HepG2 (cell line): ENCODE results near the gene CARHSP1. TPM values are rescaled to one million over a fixed set of nuclear protein-coding genes. Genes with fewer than 3 reads are reported as not detected.
A peak's percentile ranks its signal among the peaks of the same experiment; 100 is the strongest.

Experiments
- ATF7-NPFF ChIP-seq: sonication (generic); formaldehyde crosslinking; IDR thresholded peaks from 2 replicates; pipeline ENCODE4 v1.8.1; 2023; ENCODE audit warnings: mild to moderate bottlenecking, low read depth, missing genetic modification reagents, moderate library complexity
- BRCA1 ChIP-seq: sonication (generic); formaldehyde crosslinking; IDR thresholded peaks from 2 replicates; pipeline ENCODE4 v1.4.0; 2020; ENCODE audit warnings: missing genetic modification reagents
- CBX5 ChIP-seq: sonication (generic); formaldehyde crosslinking; IDR thresholded peaks from 2 replicates; pipeline ENCODE4 v1.4.0; 2020; ENCODE audit warnings: missing genetic modification reagents, borderline replicate concordance
- CSRNP2 ChIP-seq: sonication (generic); formaldehyde crosslinking; conservative IDR thresholded peaks from 2 replicates; pipeline ENCODE4 v1.8.0; 2022; ENCODE audit warnings: low read depth, missing genetic modification reagents
- FIP1L1 ChIP-seq: fragments of 200-400 bp; formaldehyde crosslinking; IDR thresholded peaks from 2 replicates; pipeline ENCODE4 v1.6.1; 2018; ENCODE audit warnings: low read depth, mild to moderate bottlenecking, low read length, moderate library complexity, borderline replicate concordance; ENCODE audit not compliant: insufficient read depth
- HCFC1 ChIP-seq: fragments of 150-350 bp; IDR thresholded peaks from 2 replicates; pipeline ENCODE4 v1.6.1; 2014; ENCODE audit warnings: low read depth, low read length
- HNF1B ChIP-seq: sonication (generic); formaldehyde crosslinking; IDR thresholded peaks from 2 replicates; pipeline ENCODE4 v1.5.1; 2020; ENCODE audit warnings: mild to moderate bottlenecking, moderate library complexity, missing genetic modification reagents
- HNF4A ChIP-seq: sonication (generic); formaldehyde crosslinking; IDR thresholded peaks from 2 replicates; pipeline ENCODE4 v1.4.0; 2020; ENCODE audit warnings: missing genetic modification reagents
- IRF2 ChIP-seq: IDR thresholded peaks from 2 replicates; pipeline ENCODE4 v1.6.1; 2018; ENCODE audit warnings: missing genetic modification reagents, missing compliant biosample characterization
- KMT2A ChIP-seq: sonication (generic); formaldehyde crosslinking; IDR thresholded peaks from 2 replicates; pipeline ENCODE4 v1.4.0; 2020; ENCODE audit warnings: missing genetic modification reagents
- NFATC3 ChIP-seq: sonication (generic); formaldehyde crosslinking; IDR thresholded peaks from 2 replicates; pipeline ENCODE4 v1.5.1; 2020; ENCODE audit warnings: mild to moderate bottlenecking, missing genetic modification reagents
- NRL ChIP-seq: sonication (generic); formaldehyde crosslinking; IDR thresholded peaks from 2 replicates; pipeline ENCODE4 v1.5.0; 2020; ENCODE audit warnings: missing genetic modification reagents, mild to moderate bottlenecking, moderate library complexity, borderline replicate concordance
- ONECUT2 ChIP-seq: sonication (generic); formaldehyde crosslinking; IDR thresholded peaks from 2 replicates; pipeline ENCODE4 v1.4.0; 2020; ENCODE audit warnings: missing genetic modification reagents
- POGK ChIP-seq: sonication (generic); formaldehyde crosslinking; conservative IDR thresholded peaks from 2 replicates; pipeline ENCODE4 v1.8.0; 2022; ENCODE audit warnings: mild to moderate bottlenecking, moderate library complexity, missing genetic modification reagents
- SP4 ChIP-seq: sonication (generic); formaldehyde crosslinking; IDR thresholded peaks from 2 replicates; pipeline ENCODE4 v1.8.1; 2023; ENCODE audit warnings: mild to moderate bottlenecking, missing genetic modification reagents
- TFDP1 ChIP-seq: IDR thresholded peaks from 2 replicates; pipeline ENCODE4 v1.6.1; 2016; ENCODE audit warnings: missing compliant biosample characterization, missing genetic modification reagents, borderline replicate concordance
- ZNF160 ChIP-seq: sonication (generic); formaldehyde crosslinking; IDR thresholded peaks from 2 replicates; pipeline ENCODE4 v1.8.0; 2022; ENCODE audit warnings: mild to moderate bottlenecking, inconsistent platforms, missing genetic modification reagents
- ZNF276 ChIP-seq: sonication (generic); formaldehyde crosslinking; IDR thresholded peaks from 2 replicates; pipeline ENCODE4 v1.4.0; 2020; ENCODE audit warnings: mild to moderate bottlenecking, low read depth, missing genetic modification reagents
- ZNF564 ChIP-seq: sonication (generic); formaldehyde crosslinking; IDR thresholded peaks from 2 replicates; pipeline ENCODE4 v1.8.1; 2023; ENCODE audit warnings: mild to moderate bottlenecking, missing genetic modification reagents
- ZNF615 ChIP-seq: sonication (generic); formaldehyde crosslinking; IDR thresholded peaks from 2 replicates; pipeline ENCODE4 v1.5.0; 2020; ENCODE audit warnings: mild to moderate bottlenecking, missing genetic modification reagents, borderline replicate concordance
- ZNF629 ChIP-seq: sonication (generic); formaldehyde crosslinking; conservative IDR thresholded peaks from 2 replicates; pipeline ENCODE4 v1.5.0; 2020; ENCODE audit warnings: missing genetic modification reagents
- ZNF713 ChIP-seq: sonication (generic); formaldehyde crosslinking; IDR thresholded peaks from 2 replicates; pipeline ENCODE4 v1.4.0; 2020; ENCODE audit warnings: mild to moderate bottlenecking, missing genetic modification reagents
- polyA plus RNA-seq, 8 experiments: library from polyadenylated mRNA; depleted of rRNA in 3 of 8; stranded (reverse) in 7 of 8; unstranded in 1 of 8; fragments of >200 nt; fragmentation: Illumina TruSeq in 4 of 8; extraction: Trizol in 4 of 8; gene quantifications; 2 replicates each; pipeline versions ENCODE4 v1.2.1 to v1.2.3, GENCODE V29; 2011 to 2016; ENCODE audit warnings: low read depth in 4 of 8, missing spikeins in 1 of 8, mixed read lengths in 1 of 8; ENCODE audit not compliant: insufficient read depth in 1 of 8
- total RNA-seq, 5 experiments: library from RNA; depleted of rRNA; stranded (reverse); fragments of >200 nt; fragmentation: Illumina TruSeq; extraction: Trizol; gene quantifications; 2 replicates each; pipeline ENCODE4 v1.2.3, GENCODE V29; 2016; ENCODE audit warnings: low read depth in 1 of 5

The CARHSP1 gene
- total and polyA plus RNA-seq, 2 of the 13 experiments (the other 11 are each of a cell fraction or from before 2014, with no cell fraction given): 173 to 345 TPM

DNA sequence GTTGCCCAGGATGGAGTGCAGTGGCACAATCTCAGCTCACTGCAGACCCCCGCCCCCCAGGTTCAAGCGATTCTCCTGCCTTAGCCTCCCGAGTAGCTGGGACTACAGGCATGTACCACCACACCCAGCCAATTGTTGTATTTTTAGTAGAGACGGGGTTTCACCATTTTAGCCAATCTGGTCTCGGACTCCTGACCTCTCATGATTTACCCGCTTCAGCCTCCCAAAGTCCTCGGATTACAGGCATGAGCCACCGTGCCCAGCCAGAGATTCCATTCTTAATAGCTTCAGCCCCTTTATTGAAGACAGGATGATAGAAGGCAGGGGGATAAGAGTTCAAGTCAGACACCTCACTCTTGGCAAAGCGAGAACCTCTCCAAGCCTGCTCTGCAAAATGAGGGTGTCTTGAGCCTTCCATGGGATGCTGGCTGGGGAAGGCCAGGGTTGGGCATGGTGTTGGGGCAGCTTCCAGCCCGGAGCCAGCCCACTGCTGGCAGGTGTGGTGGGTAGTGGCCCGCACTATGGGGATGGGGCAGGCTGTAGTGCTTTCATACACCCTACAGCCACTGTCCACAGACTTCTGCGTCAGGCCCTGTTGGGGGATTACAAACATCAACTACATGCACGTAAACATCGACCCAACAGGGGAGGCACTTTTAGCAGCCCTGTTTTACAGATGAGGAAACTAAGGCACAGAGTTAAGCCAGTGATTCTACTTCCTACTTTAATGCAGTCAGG, 3.5 kb downstream of the CARHSP1 start (continued):
- TF ChIP-seq ZNF564 (0 out of 2 replicates have a peak, but pooled peaks have one; percentile 12), NRL (CRISPR knock-in tag) (peak; percentile 61; the same call in 1 of the 2 replicates), ONECUT2 (CRISPR knock-in tag) (no peak), ZNF160 (CRISPR knock-in tag) (peak; percentile 33; the same call in 1 of the 2 replicates), IRF2 (CRISPR knock-in tag) (no peak), HNF4A (CRISPR knock-in tag) (no peak), ZNF276 (CRISPR knock-in tag) (no peak), ZNF713 (CRISPR knock-in tag) (no peak), HNF1B (CRISPR knock-in tag) (0 out of 2 replicates have a peak, but pooled peaks have one; percentile 6), ZNF629 (no peak), HCFC1 (no peak), BRCA1 (CRISPR knock-in tag) (no peak), KMT2A (CRISPR knock-in tag) (no peak), ZNF615 (no peak), POGK (CRISPR knock-in tag) (no peak), TFDP1 (CRISPR knock-in tag) (no peak), FIP1L1 (0 out of 2 replicates have a peak, but pooled peaks have one; percentile 42), ATF7-NPFF (CRISPR knock-in tag) (0 out of 2 replicates have a peak, but pooled peaks have one; percentile 20), SP4 (CRISPR knock-in tag) (0 out of 2 replicates have a peak, but pooled peaks have one; percentile 18), CSRNP2 (CRISPR knock-in tag) (no peak), CBX5 (CRISPR knock-in tag) (peak; percentile 52; the same call in 1 of the 2 replicates), NFATC3 (no peak)
